OCI-LY7 (cell line): ENCODE results near the gene KLHL20.

ENCODE experiments used
- CTCF ChIP-seq: fragments of 200-600 bp; sonication (generic); conservative IDR thresholded peaks from 2 replicates; pipeline ENCODE4 v1.5.1; 2014; ENCODE audit warnings: mild to moderate bottlenecking, antibody characterized with exemption, low read length, moderate library complexity, mixed read lengths
- EZH2phosphoT487 ChIP-seq: fragments of 200-600 bp; sonication (generic); IDR thresholded peaks from 2 replicates; pipeline ENCODE4 v1.6.1; 2018; ENCODE audit warnings: low read depth, borderline replicate concordance, mild to moderate bottlenecking, mixed run types, antibody characterized with exemption, low read length, moderate library complexity, mixed read lengths

- no peak for TF ChIP-seq CTCF
- TF ChIP-seq EZH2phosphoT487: no peak
Observed at GRCh38 chr1:173775578-173776226, 60.9 kb downstream of the KLHL20 start.
